ENCODE data around the gene RIPOR1.

The RIPOR1 gene

DNA sequence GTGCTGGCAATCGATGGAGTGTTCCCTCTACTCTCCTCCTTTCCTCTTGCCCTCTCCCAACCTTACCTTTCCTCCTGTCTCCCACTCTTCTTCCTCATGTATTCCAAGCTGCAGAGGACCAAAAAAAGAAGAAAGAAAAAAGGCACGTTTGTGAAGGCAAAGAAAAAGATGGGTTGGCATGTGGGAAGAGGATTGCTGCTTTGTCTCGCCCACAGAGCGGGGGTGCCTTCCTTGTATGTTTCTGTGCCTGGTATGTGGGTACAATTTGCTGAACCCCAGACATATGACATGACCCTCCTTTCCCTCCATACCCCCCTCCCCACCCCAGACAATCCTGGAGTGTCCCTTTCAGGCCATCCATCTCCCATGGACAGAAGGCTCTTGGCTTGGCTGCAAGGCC lies 20.6 kb downstream of the RIPOR1 start:
- TF ChIP-seq, protein P1, sequence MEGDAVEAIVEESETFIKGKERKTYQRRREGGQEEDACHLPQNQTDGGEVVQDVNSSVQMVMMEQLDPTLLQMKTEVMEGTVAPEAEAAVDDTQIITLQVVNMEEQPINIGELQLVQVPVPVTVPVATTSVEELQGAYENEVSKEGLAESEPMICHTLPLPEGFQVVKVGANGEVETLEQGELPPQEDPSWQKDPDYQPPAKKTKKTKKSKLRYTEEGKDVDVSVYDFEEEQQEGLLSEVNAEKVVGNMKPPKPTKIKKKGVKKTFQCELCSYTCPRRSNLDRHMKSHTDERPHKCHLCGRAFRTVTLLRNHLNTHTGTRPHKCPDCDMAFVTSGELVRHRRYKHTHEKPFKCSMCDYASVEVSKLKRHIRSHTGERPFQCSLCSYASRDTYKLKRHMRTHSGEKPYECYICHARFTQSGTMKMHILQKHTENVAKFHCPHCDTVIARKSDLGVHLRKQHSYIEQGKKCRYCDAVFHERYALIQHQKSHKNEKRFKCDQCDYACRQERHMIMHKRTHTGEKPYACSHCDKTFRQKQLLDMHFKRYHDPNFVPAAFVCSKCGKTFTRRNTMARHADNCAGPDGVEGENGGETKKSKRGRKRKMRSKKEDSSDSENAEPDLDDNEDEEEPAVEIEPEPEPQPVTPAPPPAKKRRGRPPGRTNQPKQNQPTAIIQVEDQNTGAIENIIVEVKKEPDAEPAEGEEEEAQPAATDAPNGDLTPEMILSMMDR (IDR thresholded peaks at IDR 0.05; ENCODE audit: borderline replicate concordance, insufficient read depth, low read depth, low read length), result no peak
- no peak overlapping the region for H3K4me3 ChIP-seq (ENCODE audit: low read depth, low read length)

DNA sequence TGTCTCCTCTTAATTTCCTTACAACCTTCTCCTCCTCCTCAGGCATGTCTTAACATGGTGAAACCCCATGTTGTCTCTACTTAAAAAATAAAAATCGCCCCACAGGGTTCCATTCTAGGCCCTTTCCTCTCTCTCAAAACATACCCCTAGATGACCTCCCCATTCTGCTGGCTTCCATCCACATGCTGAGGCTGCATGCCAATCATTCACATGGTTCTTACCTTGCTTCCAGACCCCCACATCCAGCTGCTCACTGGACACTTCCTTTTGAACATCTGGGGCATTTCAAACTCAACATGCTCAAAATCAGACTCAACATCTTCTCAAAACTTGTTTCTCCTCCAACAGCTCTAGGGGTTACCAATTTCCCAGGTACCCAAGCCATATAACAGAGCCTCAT lies 21.3 kb downstream of the RIPOR1 start:
- H3K4me3 ChIP-seq (ENCODE audit: low read depth, low read length), result no peak overlapping the region
- TF ChIP-seq, protein P1 (IDR thresholded peaks at IDR 0.05; ENCODE audit: borderline replicate concordance, insufficient read depth, low read depth, low read length), result no peak

DNA sequence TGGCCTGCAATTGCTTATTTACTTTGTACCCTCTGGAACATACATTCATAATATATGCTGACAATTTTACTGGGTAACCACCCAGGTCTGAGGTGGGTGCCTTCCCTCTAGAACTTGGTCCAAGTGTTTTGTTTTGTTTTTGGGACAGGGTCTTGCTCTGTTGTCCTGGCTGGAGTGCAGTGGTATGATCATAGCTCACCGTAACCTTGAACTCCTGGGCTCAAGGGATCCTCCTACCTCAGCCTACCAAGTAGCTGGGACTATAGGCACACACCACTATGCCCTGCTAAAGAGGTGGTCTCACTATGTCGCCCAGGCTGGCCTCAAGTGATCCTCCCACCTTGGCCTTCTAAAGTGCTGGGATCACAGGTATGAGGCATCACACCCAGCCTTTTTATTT lies 22.5 kb downstream of the RIPOR1 start:
- TF ChIP-seq, protein P1 (IDR thresholded peaks at IDR 0.05; ENCODE audit: borderline replicate concordance, insufficient read depth, low read depth, low read length), result no peak
- no peak overlapping the region for H3K4me3 ChIP-seq (ENCODE audit: low read depth, low read length)

DNA sequence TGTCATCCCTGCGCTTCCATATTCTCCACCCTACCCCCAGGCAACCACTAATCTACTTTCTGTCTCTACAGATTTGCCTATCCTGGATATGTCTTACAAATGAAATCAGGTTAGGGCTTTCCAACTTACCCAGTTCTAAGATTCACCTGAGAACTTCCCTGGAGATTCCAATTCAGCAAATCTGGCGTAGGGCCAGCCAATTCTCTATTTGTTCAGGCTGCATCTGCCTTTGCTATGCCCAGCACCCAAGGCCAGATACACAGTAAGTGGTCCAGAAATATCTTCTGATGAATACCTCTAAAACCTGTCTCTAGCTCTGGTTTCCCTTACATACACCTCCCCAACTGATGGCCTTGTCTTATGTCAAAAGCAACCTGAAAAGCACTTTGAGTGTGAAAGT lies 23.3 kb downstream of the RIPOR1 start:
- TF ChIP-seq, protein P1 (IDR thresholded peaks at IDR 0.05; ENCODE audit: borderline replicate concordance, insufficient read depth, low read depth, low read length), result no peak
- H3K4me3 ChIP-seq (ENCODE audit: low read depth, low read length), result no peak overlapping the region

DNA sequence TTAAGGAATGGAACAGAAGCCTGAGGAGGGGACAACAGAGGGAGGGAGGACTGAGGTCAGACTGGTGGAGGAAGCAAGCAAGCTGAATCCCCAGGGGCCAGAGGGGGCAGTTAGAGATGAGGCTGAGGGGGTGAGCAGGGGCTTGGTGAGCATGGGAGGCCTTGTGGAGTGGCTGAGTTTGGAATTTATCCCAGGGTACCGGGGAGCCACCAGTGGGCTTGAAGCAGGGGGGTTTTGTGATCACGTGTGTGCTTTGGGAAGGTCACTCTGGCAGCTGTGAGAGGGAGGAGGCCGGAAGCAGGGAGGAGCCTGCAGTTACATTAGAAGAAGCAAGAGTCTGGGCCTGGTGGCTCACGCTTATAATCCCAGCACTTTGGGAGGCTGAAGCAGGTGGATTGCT lies 23.8 kb downstream of the RIPOR1 start:
- TF ChIP-seq, protein P1 (IDR thresholded peaks at IDR 0.05; ENCODE audit: borderline replicate concordance, insufficient read depth, low read depth, low read length), result no peak
- no peak overlapping the region for H3K4me3 ChIP-seq (ENCODE audit: low read depth, low read length)

DNA sequence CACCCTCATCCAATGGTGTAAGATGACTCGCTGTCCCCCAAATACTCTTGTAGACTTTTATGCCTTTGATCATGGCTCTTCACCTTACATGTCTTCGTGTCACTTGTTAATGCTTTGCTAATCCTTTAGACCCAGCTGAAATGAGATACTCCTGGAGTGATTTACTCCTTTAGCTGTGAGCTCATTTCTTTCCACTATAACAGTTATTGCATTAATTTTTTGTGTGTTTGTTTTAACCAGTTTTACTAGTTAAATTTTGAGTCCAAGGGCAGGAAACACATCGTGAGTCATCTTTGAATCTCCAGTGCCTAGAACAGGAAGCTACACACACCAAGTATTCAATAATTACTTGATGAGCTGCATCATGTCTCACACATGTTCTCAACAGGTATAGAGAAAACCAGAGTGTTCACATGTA lies 27.2 kb downstream of the RIPOR1 start:
- H3K4me3 ChIP-seq (ENCODE audit: low read depth, low read length), result no peak overlapping the region
- TF ChIP-seq, protein P1 (IDR thresholded peaks at IDR 0.05; ENCODE audit: borderline replicate concordance, insufficient read depth, low read depth, low read length), result no peak

DNA sequence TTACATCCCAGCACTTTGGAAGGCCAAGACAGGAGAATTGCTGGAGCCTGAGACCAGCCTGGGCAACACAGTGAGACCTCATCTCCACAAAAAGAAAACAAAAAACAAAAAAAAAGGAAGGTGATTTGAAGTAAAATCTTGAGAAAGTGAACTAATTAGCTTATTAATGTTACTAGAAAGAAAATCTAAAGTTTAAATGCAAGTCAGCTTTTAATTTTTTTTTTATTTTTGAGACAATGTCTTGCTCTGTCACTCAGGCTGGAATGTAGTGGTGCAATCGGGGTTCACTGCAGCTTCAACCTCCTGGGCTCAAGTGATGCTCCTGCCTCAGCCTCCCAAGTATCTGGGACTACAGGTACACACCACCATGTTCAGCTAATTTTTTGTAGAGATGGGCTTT lies 30.2 kb downstream of the RIPOR1 start:
- no peak overlapping the region for H3K4me3 ChIP-seq (ENCODE audit: low read depth, low read length)
- TF ChIP-seq, protein P1 (IDR thresholded peaks at IDR 0.05; ENCODE audit: borderline replicate concordance, insufficient read depth, low read depth, low read length), result no peak

Measured in GM12875 (cell line).